Tibial nerve (tissue), 3 donors: ENCODE results near the gene CCDC92.

ENCODE experiments used
- CTCF ChIP-seq, 5 experiments: fragments of 200-600 bp in 3 of 5; fragments of 450-650 bp in 2 of 5; sonication (generic) in 3 of 5; IDR thresholded peaks; one replicate each; pipeline ENCODE4 v1.5.1; 2016 to 2019; ENCODE audit warnings: antibody characterized with exemption in 5 of 5, mild to moderate bottlenecking in 3 of 5, moderate library complexity in 2 of 5
- POLR2A ChIP-seq, 2 donors: fragments of 450-650 bp; IDR thresholded peaks; one replicate each; pipeline ENCODE4 v1.6.1; 2017; ENCODE audit warnings: antibody characterized with exemption in 2 of 2, mild to moderate bottlenecking in 2 of 2, moderate library complexity in 2 of 2

- no peak for TF ChIP-seq POLR2A (IDR thresholded peaks at IDR 0.05)
- no peak for TF ChIP-seq CTCF (IDR thresholded peaks at IDR 0.05)
Measured at GRCh38 chr12:123976227-123976826, 3.7 kb upstream of the CCDC92 start.
